GM12878 (cell line): ENCODE results near the gene ATP6V0A1. TPM values are rescaled to one million over a fixed set of nuclear protein-coding genes. Genes with fewer than 3 reads are reported as not detected.

Source experiments
- ATAC-seq: fragments of 200-7000 bp; cut with Tn5 transposase; 3 replicates; pipeline ENCODE4 v1.9.1; 2020; ENCODE audit warnings: mild to moderate bottlenecking, moderate library complexity
- BruUV-seq: library from RNA; stranded (reverse); fragments of 400-500 nt; replicated peaks from 2 replicates; lab custom pipeline; 2021; lab: Mats Ljungman, UMichigan
- CTCF ChIA-PET: fragments of 300-600 bp; sonication (Branson Sonifier 250); formaldehyde crosslinking; extraction: SDS; loops from one replicate; lab custom pipeline; 2021; ENCODE audit warnings: inconsistent platforms; lab: Yijun Ruan, JAX
- POLR2A ChIA-PET: fragments of 350-600 bp; formaldehyde crosslinking; extraction: SDS; loops from one replicate; lab custom pipeline; 2021; ENCODE audit warnings: inconsistent platforms; lab: Charles Lee
- RAD21 ChIA-PET: fragments of 300-600 bp; sonication (Branson Sonifier 250); formaldehyde crosslinking; loops from one replicate; lab custom pipeline; 2023; ENCODE audit warnings: antibody characterized with exemption; ENCODE audit not compliant: unreplicated experiment; lab: Charles Lee
- SMC1A ChIA-PET: fragments of 300-600 bp; sonication (Branson Sonifier 250); formaldehyde crosslinking; loops from one replicate; lab custom pipeline; 2023; ENCODE audit not compliant: unreplicated experiment, uncharacterized antibody; lab: Charles Lee
- DNase-seq: peaks from one replicate; pipeline ENCODE4 v3.0.0-alpha.2; 2011; ENCODE audit warnings: low read depth, low spot score
- FAIRE-seq: peaks from 3 replicates; lab custom pipeline; 2011; peaks lifted over from hg19 to GRCh38; lab: Jason Lieb, UNC
- H2AFZ ChIP-seq: 2 replicates; pipeline ENCODE4 v1.6.0; 2011; ENCODE audit warnings: low read depth, low read length, control low read depth; ENCODE audit not compliant: control insufficient read depth
- H3K27ac ChIP-seq: 2 replicates; pipeline ENCODE4 v1.5.1; 2011; ENCODE audit warnings: control low read depth; ENCODE audit not compliant: control insufficient read depth, insufficient read depth
- H3K27me3 ChIP-seq, 2 experiments: replicated peaks in 1 of 2; 2 replicates each; pipeline versions ENCODE4 v1.6.0 to v1.6.1; 2011; ENCODE audit warnings: low read length in 1 of 2; ENCODE audit not compliant: control insufficient read depth in 2 of 2, insufficient read depth in 2 of 2
- H3K36me3 ChIP-seq, 2 experiments: 2 replicates each; pipeline ENCODE4 v1.5.1; 2011; ENCODE audit warnings: low read length in 1 of 2; ENCODE audit not compliant: control insufficient read depth in 2 of 2, insufficient read depth in 2 of 2
- H3K4me1 ChIP-seq: 2 replicates; pipeline ENCODE4 v1.6.1; 2011; ENCODE audit warnings: mild to moderate bottlenecking, low read length, moderate library complexity, mixed read lengths; ENCODE audit not compliant: control insufficient read depth, insufficient read depth
- H3K4me2 ChIP-seq: 2 replicates; pipeline ENCODE4 v1.6.0; 2011; ENCODE audit warnings: control low read depth; ENCODE audit not compliant: control insufficient read depth, insufficient read depth
- H3K4me3 ChIP-seq: fragments of 200-600 bp; sonication (generic); 2 replicates; pipeline ENCODE4 v1.5.1; 2016
- H3K79me2 ChIP-seq: 2 replicates; pipeline ENCODE4 v1.6.0; 2011; ENCODE audit warnings: low read length; ENCODE audit not compliant: control insufficient read depth, insufficient read depth
- H3K9ac ChIP-seq: 2 replicates; pipeline ENCODE4 v1.8.0; 2011; ENCODE audit warnings: low read length, control low read depth, mixed read lengths; ENCODE audit not compliant: control insufficient read depth, insufficient read depth
- H3K9me3 ChIP-seq: replicated peaks from 3 replicates; pipeline ENCODE4 v1.5.1; 2011; ENCODE audit warnings: mild to moderate bottlenecking, low read length; ENCODE audit not compliant: control insufficient read depth, insufficient read depth
- H4K20me1 ChIP-seq: 2 replicates; pipeline ENCODE4 v1.6.0; 2011; ENCODE audit not compliant: control insufficient read depth, insufficient read depth
- ASH2L ChIP-seq: fragments of 300-600, 200-600 bp; sonication (generic); IDR thresholded peaks from 2 replicates; pipeline ENCODE4 v1.6.1; 2017; ENCODE audit warnings: low read depth, mild to moderate bottlenecking, borderline replicate concordance
- BHLHE40 ChIP-seq, 2 experiments: fragments of 450-650 bp in 1 of 2; IDR thresholded peaks; 2 replicates each; pipeline ENCODE4 v1.6.1; 2011 to 2017; ENCODE audit warnings: low read depth in 2 of 2, borderline replicate concordance in 1 of 2, improper control_type of control experiment in 1 of 2, low read length in 1 of 2, mild to moderate bottlenecking in 1 of 2
- CBFB ChIP-seq: IDR thresholded peaks from 2 replicates; pipeline ENCODE4 v1.6.1; 2016; ENCODE audit warnings: antibody characterized with exemption, low read depth
- CBX3 ChIP-seq: fragments of 200-600 bp; sonication (generic); IDR thresholded peaks from 2 replicates; pipeline ENCODE4 v1.6.1; 2016; ENCODE audit warnings: low read depth, borderline replicate concordance
- EED ChIP-seq: sonication (generic); IDR thresholded peaks from 2 replicates; pipeline ENCODE4 v1.6.1; 2016; ENCODE audit warnings: antibody characterized with exemption, low read depth
- MTA2 ChIP-seq: fragments of 450-650 bp; IDR thresholded peaks from 2 replicates; pipeline ENCODE4 v1.6.1; 2016; ENCODE audit warnings: low read depth, mild to moderate bottlenecking, moderate library complexity
- NFIC ChIP-seq: IDR thresholded peaks from 2 replicates; pipeline ENCODE4 v1.6.1; 2012; ENCODE audit warnings: low read depth, mild to moderate bottlenecking, inconsistent platforms, low read length, moderate library complexity
- PAX5 ChIP-seq: IDR thresholded peaks from 2 replicates; pipeline ENCODE4 v1.6.1; 2011; ENCODE audit warnings: low read depth, low read length, borderline replicate concordance
- POLR2AphosphoS5 ChIP-seq: IDR thresholded peaks from 2 replicates; pipeline ENCODE4 v1.6.1; 2011; ENCODE audit warnings: mild to moderate bottlenecking, low read length, inconsistent platforms
- RAD21 ChIP-seq: IDR thresholded peaks from 2 replicates; pipeline ENCODE4 v1.6.1; 2011; ENCODE audit warnings: mild to moderate bottlenecking, low read depth, low read length, moderate library complexity; ENCODE audit not compliant: insufficient read depth
- RELA ChIP-seq: fragments of 450-650 bp; IDR thresholded peaks from 2 replicates; pipeline ENCODE4 v1.8.0; 2014; ENCODE audit warnings: borderline replicate concordance; ENCODE audit not compliant: partially characterized antibody
- RFX5 ChIP-seq: IDR thresholded peaks from 2 replicates; pipeline ENCODE4 v1.6.1; 2011; ENCODE audit warnings: low read depth, low read length, improper control_type of control experiment
- RUNX3 ChIP-seq: IDR thresholded peaks from 2 replicates; pipeline ENCODE4 v1.6.1; 2012; ENCODE audit warnings: low read length, inconsistent platforms
- ZNF274 ChIP-seq: IDR thresholded peaks from one replicate; pipeline ENCODE4 v1.8.0; 2011; ENCODE audit not compliant: insufficient read length, insufficient read depth
- WGBS: methylation state at CpG from one replicate; pipeline ENCODE4 v1.1.6; 2016; ENCODE audit warnings: low lambda C conversion rate; ENCODE audit not compliant: insufficient replicate concordance, insufficient coverage; ENCODE audit errors: missing lambda C conversion rate; 5-methylcytosine and 5-hydroxymethylcytosine counted together
- in situ Hi-C: fragments of 300-500 bp; cut with MboI; formaldehyde crosslinking; loops from 9 replicates; pipeline ENCODE4 v1.14.3; 2018; ENCODE audit warnings: mixed read lengths
- intact Hi-C: fragments of 100-400 bp; cut with micrococcal nuclease; formaldehyde crosslinking; loops from one replicate; pipeline ENCODE4 v1.14.2; 2022; ENCODE audit not compliant: unreplicated experiment
- polyA plus RNA-seq, 11 experiments: library from polyadenylated mRNA; depleted of rRNA in 4 of 11; unstranded in 6 of 11; stranded (reverse) in 5 of 11; fragments of >200 nt; fragmentation: Nextera tagmentation in 4 of 11; fragmentation: Illumina TruSeq in 1 of 11; extraction: Ambion mirVana in 4 of 11; extraction: Trizol in 1 of 11; gene quantifications; 1 replicate in 1 of 11; 2 replicates in 10 of 11; pipeline versions ENCODE4 v1.2.1 to v1.2.3, GENCODE V29; 2011 to 2016; ENCODE audit warnings: inconsistent platforms in 2 of 11, missing spikeins in 2 of 11, low read depth in 1 of 11
- total RNA-seq, 4 experiments: library from RNA; depleted of rRNA in 3 of 4; stranded (reverse); fragments of >200 nt in 3 of 4; fragmentation: Illumina TruSeq in 1 of 4; extraction: Trizol in 1 of 4; gene quantifications; 2 replicates each; pipeline versions ENCODE4 v1.2.1 to v1.2.3, GENCODE V29; 2013 to 2021
- TF ChIP-seq, protein P1 (sequence below): fragments of 450-650 bp; IDR thresholded peaks from 2 replicates; pipeline ENCODE4 v1.6.1; 2017; ENCODE audit warnings: mild to moderate bottlenecking, moderate library complexity
- TF ChIP-seq, protein P2 (sequence below): fragments of 450-650 bp; IDR thresholded peaks from 2 replicates; pipeline ENCODE4 v1.6.1; 2017; ENCODE audit warnings: mild to moderate bottlenecking, low read depth, inconsistent platforms; ENCODE audit not compliant: poor library complexity, severe bottlenecking

The ATP6V0A1 gene
- total and polyA plus RNA-seq, 10 of the 15 experiments (the other 5 are each of a cell fraction or from before 2014, with no cell fraction given): 3.0 to 76.6 (median 30.9) TPM

DNA sequence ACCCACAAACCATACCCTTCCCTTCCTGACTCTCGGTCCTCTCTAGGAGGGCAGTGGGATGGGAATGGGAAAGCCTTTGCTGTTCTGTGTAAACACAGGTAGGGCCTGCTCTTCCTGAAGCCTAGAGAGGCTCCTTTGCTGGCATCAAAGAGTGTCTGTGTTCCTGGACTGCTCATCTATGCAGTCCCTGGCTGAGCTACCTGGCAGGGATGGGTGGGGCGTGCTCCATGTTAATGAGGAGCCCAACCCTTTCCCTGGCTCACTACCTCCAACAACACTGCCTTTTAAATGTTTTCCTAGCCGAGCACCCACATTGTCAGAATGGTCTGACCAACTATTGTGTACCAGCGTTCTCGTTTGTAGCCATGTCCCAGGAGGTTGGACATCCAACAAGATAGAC is 50.7 kb downstream of the ATP6V0A1 start (continued):
- TF ChIP-seq, protein P1, sequence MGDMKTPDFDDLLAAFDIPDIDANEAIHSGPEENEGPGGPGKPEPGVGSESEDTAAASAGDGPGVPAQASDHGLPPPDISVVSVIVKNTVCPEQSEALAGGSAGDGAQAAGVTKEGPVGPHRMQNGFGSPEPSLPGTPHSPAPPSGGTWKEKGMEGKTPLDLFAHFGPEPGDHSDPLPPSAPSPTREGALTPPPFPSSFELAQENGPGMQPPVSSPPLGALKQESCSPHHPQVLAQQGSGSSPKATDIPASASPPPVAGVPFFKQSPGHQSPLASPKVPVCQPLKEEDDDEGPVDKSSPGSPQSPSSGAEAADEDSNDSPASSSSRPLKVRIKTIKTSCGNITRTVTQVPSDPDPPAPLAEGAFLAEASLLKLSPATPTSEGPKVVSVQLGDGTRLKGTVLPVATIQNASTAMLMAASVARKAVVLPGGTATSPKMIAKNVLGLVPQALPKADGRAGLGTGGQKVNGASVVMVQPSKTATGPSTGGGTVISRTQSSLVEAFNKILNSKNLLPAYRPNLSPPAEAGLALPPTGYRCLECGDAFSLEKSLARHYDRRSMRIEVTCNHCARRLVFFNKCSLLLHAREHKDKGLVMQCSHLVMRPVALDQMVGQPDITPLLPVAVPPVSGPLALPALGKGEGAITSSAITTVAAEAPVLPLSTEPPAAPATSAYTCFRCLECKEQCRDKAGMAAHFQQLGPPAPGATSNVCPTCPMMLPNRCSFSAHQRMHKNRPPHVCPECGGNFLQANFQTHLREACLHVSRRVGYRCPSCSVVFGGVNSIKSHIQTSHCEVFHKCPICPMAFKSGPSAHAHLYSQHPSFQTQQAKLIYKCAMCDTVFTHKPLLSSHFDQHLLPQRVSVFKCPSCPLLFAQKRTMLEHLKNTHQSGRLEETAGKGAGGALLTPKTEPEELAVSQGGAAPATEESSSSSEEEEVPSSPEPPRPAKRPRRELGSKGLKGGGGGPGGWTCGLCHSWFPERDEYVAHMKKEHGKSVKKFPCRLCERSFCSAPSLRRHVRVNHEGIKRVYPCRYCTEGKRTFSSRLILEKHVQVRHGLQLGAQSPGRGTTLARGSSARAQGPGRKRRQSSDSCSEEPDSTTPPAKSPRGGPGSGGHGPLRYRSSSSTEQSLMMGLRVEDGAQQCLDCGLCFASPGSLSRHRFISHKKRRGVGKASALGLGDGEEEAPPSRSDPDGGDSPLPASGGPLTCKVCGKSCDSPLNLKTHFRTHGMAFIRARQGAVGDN: no peak
- no peak for TF ChIP-seq PAX5

DNA sequence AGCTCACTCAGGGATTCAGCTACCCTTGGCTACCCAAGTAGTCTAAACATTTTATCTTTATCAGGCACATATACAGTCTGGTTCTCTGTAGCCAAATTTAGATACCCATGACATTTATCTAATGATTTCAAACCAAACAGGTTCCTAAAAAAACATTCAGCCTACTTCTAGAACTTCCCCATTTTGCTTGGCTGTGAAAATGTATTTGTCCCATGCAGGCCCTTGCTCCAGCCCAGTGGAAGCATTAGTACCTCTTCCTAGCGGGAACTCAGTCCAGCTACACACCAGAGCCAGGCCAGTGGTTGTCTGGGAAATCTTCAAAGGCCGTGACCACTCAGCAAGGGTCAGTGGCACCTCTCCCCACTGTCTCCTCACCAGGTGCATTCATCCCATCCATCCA is 51.2 kb downstream of the ATP6V0A1 start:
- Histone ChIP-seq H3K4me1 (peaks cover 9% of the 10 kb centered on the region), H3K36me3 (peaks cover 16 to 22% of the 10 kb centered on the region in 2 experiments; a peak in 3 of 4 replicates), H3K4me3 (no peak overlapping the region), H3K79me2 (no peaks in the 10 kb centered on the region), H3K27me3 (no peaks in the 10 kb centered on the region), H2AFZ (no peak overlapping the region), H3K9me3 (no peaks in the 10 kb centered on the region), H3K9ac (no peak overlapping the region), H3K27ac (no peak overlapping the region), H4K20me1 (no peaks in the 10 kb centered on the region), H3K4me2 (no peak overlapping the region)
- 100% methylated on average over 2 of the region's 2 CpGs for WGBS
- no TSS peak for BruUV-seq
- ChIA-PET CTCF (interaction anchor here (0.6 to 1.5 kb wide), 3 partner anchors 12 to 81 kb away, joined by 3 to 6 read pairs (median 3); no protein-coding TSS in a partner anchor), SMC1A (interaction anchor here (0.6 to 1.5 kb wide), 2 partner anchors 23 to 84 kb away, joined by 3 read pairs; no protein-coding TSS in a partner anchor), POLR2A (no interaction called here), RAD21 (no interaction called here)
- intact Hi-C loops: no loop called here
- in situ Hi-C loops: no loop called here
- FAIRE-seq: no peak
- no peak for ATAC-seq
- DNase-seq: no peak
- no peak for TF ChIP-seq MTA2
- TF ChIP-seq POLR2AphosphoS5: no peak
- no peak for TF ChIP-seq ASH2L
- TF ChIP-seq EED: no peak
- TF ChIP-seq CBX3: no peak
- TF ChIP-seq NFIC: no peak
- no peak for TF ChIP-seq RUNX3
- TF ChIP-seq CBFB: no peak
- TF ChIP-seq RELA: no peak
- TF ChIP-seq BHLHE40 (IDR thresholded peaks at IDR 0.05; ENCODE audit: borderline replicate concordance in 1 of 2, low read depth in 2 of 2, low read length in 1 of 2): no peak
- no peak for TF ChIP-seq RFX5
- TF ChIP-seq, protein P2, sequence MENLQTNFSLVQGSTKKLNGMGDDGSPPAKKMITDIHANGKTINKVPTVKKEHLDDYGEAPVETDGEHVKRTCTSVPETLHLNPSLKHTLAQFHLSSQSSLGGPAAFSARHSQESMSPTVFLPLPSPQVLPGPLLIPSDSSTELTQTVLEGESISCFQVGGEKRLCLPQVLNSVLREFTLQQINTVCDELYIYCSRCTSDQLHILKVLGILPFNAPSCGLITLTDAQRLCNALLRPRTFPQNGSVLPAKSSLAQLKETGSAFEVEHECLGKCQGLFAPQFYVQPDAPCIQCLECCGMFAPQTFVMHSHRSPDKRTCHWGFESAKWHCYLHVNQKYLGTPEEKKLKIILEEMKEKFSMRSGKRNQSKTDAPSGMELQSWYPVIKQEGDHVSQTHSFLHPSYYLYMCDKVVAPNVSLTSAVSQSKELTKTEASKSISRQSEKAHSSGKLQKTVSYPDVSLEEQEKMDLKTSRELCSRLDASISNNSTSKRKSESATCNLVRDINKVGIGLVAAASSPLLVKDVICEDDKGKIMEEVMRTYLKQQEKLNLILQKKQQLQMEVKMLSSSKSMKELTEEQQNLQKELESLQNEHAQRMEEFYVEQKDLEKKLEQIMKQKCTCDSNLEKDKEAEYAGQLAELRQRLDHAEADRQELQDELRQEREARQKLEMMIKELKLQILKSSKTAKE: no peak
- no peak for TF ChIP-seq ZNF274
- TF ChIP-seq RAD21: no peak
